Hepatocyte (in vitro differentiated cells): Measurements from ENCODE around the gene KLHL18.

Experiments used
- CTCF ChIP-seq: fragments of 200-600 bp; sonication (generic); IDR thresholded peaks from 2 replicates; pipeline ENCODE4 v1.5.1; 2016; ENCODE audit warnings: antibody characterized with exemption, mild to moderate bottlenecking; ENCODE audit not compliant: poor library complexity
- EZH2 ChIP-seq: fragments of 200-600 bp; sonication (generic); IDR thresholded peaks from 2 replicates; pipeline ENCODE4 v1.6.1; 2016; ENCODE audit warnings: antibody characterized with exemption, mild to moderate bottlenecking, borderline replicate concordance
- EZH2phosphoT487 ChIP-seq: fragments of 200-600 bp; sonication (generic); IDR thresholded peaks from one replicate; pipeline ENCODE4 v1.6.1; 2018; ENCODE audit warnings: antibody characterized with exemption, mild to moderate bottlenecking, low read depth, moderate library complexity; ENCODE audit not compliant: unreplicated experiment, severe bottlenecking

- TF ChIP-seq CTCF: no peak
- TF ChIP-seq EZH2: no peak
- no peak for TF ChIP-seq EZH2phosphoT487
Observed at GRCh38 chr3:47306022-47306421, 23.3 kb downstream of the KLHL18 start.
